AG04450 (cell line): ENCODE measurements around the gene MBTPS1. TPM values are rescaled to one million over a fixed set of nuclear protein-coding genes. Genes with fewer than 3 reads are reported as not detected.

Source experiments
- CTCF ChIA-PET: fragments of 300-600, 350-600 bp; formaldehyde crosslinking; extraction: SDS; loops from one replicate; lab custom pipeline; 2022; ENCODE audit warnings: antibody characterized with exemption, inconsistent platforms; lab: Charles Lee
- POLR2A ChIA-PET: fragments of 350-600 bp; formaldehyde crosslinking; extraction: SDS; loops from one replicate; lab custom pipeline; 2021; ENCODE audit warnings: antibody characterized with exemption, inconsistent platforms; lab: Yijun Ruan, JAX
- DNase-seq: peaks from one replicate; pipeline ENCODE4 v3.0.0-alpha.2; 2011; ENCODE audit warnings: low read depth, low spot score
- H3K27ac ChIP-seq: one replicate; pipeline ENCODE4 v1.5.1; 2012; ENCODE audit warnings: low read depth, low read length, control low read depth
- H3K27me3 ChIP-seq: one replicate; pipeline ENCODE4 v1.6.0; 2012; ENCODE audit warnings: low read length; ENCODE audit not compliant: control insufficient read depth, insufficient read depth
- H3K4me3 ChIP-seq: 2 replicates; pipeline ENCODE4 v1.5.1; 2011; ENCODE audit warnings: mild to moderate bottlenecking, low read depth, low read length, control low read depth
- H3K9me3 ChIP-seq: 2 replicates; pipeline ENCODE4 v1.5.1; 2012; ENCODE audit warnings: low read length; ENCODE audit not compliant: control insufficient read depth, insufficient read depth
- CTCF ChIP-seq: IDR thresholded peaks from 2 replicates; pipeline ENCODE4 v1.5.1; 2011; ENCODE audit warnings: low read depth, low read length, control low read depth, inconsistent platforms
- polyA plus RNA-seq: library from polyadenylated mRNA; depleted of rRNA; stranded (reverse); fragments of >200 nt; gene quantifications from 2 replicates; pipeline ENCODE4 v1.2.3, GENCODE V29; 2011

The MBTPS1 gene
- polyA plus RNA-seq, 1 experiment: 116 TPM

- no peak for DNase-seq
- no peak for TF ChIP-seq CTCF
- no peaks in the 10 kb centered on the region; the same call in 1 of the 2 replicates for H3K9me3 ChIP-seq
- ChIA-PET POLR2A (no interaction called here), CTCF (no interaction called here)
- H3K27ac ChIP-seq: no peak overlapping the region
- H3K27me3 ChIP-seq: peaks cover 50% of the 10 kb centered on the region
- H3K4me3 ChIP-seq: no peak overlapping the region
Measured at GRCh38 chr16:84159800-84160199, 43.1 kb upstream of the MBTPS1 start.

GRCh38 chr16:84159007-84159406 lies 42.3 kb upstream of the MBTPS1 start:
- no peak for TF ChIP-seq CTCF
- no peak for DNase-seq
- ChIA-PET POLR2A (no interaction called here), CTCF (interaction anchor here (1.0 kb wide), 1 partner anchor 28 kb away, joined by 3 read pairs; the partner anchor contains the start of gene TAF1C)
- no peak overlapping the region for H3K27ac ChIP-seq
- H3K9me3 ChIP-seq: no peaks in the 10 kb centered on the region; the same call in 1 of the 2 replicates
- H3K27me3 ChIP-seq: peaks cover 50% of the 10 kb centered on the region
- no peak overlapping the region for H3K4me3 ChIP-seq

- Histone ChIP-seq H3K27ac (no peak overlapping the region), H3K4me3 (no peak overlapping the region), H3K9me3 (no peaks in the 10 kb centered on the region; the same call in 1 of the 2 replicates), H3K27me3 (peaks cover 33% of the 10 kb centered on the region)
- ChIA-PET CTCF (interaction anchor here (0.6 to 1.6 kb wide), 4 partner anchors 31 to 328 kb away, joined by 3 to 7 read pairs (median 4); partner anchors contain the start of gene TAF1C), POLR2A (interaction anchor here (0.6 to 0.7 kb wide), 2 partner anchors 38 to 383 kb away, joined by 3 read pairs; no protein-coding TSS in a partner anchor)
- no peak for DNase-seq
- TF ChIP-seq CTCF: peak; percentile 35
Measured at GRCh38 chr16:84156342-84156784, 39.6 kb upstream of the MBTPS1 start.

GRCh38 chr16:84155771-84156170 lies 39.0 kb upstream of the MBTPS1 start:
- ChIA-PET CTCF (interaction anchor here (0.6 to 1.6 kb wide), 3 partner anchors 31 to 329 kb away, joined by 3 to 5 read pairs (median 4); partner anchors contain the start of gene TAF1C), POLR2A (no interaction called here)
- peaks cover 31% of the 10 kb centered on the region for H3K27me3 ChIP-seq
- no peaks in the 10 kb centered on the region; the same call in 1 of the 2 replicates for H3K9me3 ChIP-seq
- TF ChIP-seq CTCF: no peak
- H3K4me3 ChIP-seq: no peak overlapping the region
- no peak for DNase-seq
- H3K27ac ChIP-seq: no peak overlapping the region

GRCh38 chr16:84155226-84155625 lies 38.5 kb upstream of the MBTPS1 start:
- Histone ChIP-seq H3K4me3 (no peak overlapping the region), H3K27ac (no peak overlapping the region), H3K9me3 (no peaks in the 10 kb centered on the region; the same call in 1 of the 2 replicates), H3K27me3 (peaks cover 32% of the 10 kb centered on the region)
- no peak for TF ChIP-seq CTCF
- POLR2A ChIA-PET: no interaction called here
- CTCF ChIA-PET: interaction anchor here (1.1 kb wide), 1 partner anchor 90 kb away, joined by 4 read pairs; no protein-coding TSS in a partner anchor
- DNase-seq: no peak
